ENCODE results near the gene CFAP68.

- TF ChIP-seq CTCF (IDR thresholded peaks at IDR 0.05) = no peak
- TF ChIP-seq POLR2A (IDR thresholded peaks at IDR 0.05) = no peak
These were observed 35.7 kb upstream of the CFAP68 start for GRCh38 chr11:111843661-111844060.

Measured in uterus (tissue), 2 donors.